ENCODE data around the gene TPGS1.

GRCh38 chr19:504616-505015 lies 2.7 kb upstream of the TPGS1 start:
- TF ChIP-seq POLR2A (IDR thresholded peaks at IDR 0.05) (no peak), CTCF (IDR thresholded peaks at IDR 0.05) (no peak), POLR2AphosphoS5 (IDR thresholded peaks at IDR 0.05) (no peak), EP300 (IDR thresholded peaks at IDR 0.05) (no peak)
